IPS-20b (cell line): ENCODE results near the gene ARL6IP5.
A peak's percentile ranks its signal among the peaks of the same experiment; 100 is the strongest.

Experiments
- H3K27ac ChIP-seq: one replicate; pipeline ENCODE4 v1.5.1; 2013; ENCODE audit warnings: low read length
- H3K27me3 ChIP-seq: 2 replicates; pipeline ENCODE4 v1.6.1; 2013; ENCODE audit warnings: mild to moderate bottlenecking, low read length, inconsistent platforms; ENCODE audit not compliant: insufficient read depth
- H3K36me3 ChIP-seq: 2 replicates; pipeline ENCODE4 v1.6.1; 2013; ENCODE audit warnings: low read depth, mild to moderate bottlenecking, inconsistent platforms, low read length, moderate library complexity; ENCODE audit not compliant: insufficient read depth
- H3K4me1 ChIP-seq: 2 replicates; pipeline ENCODE4 v1.6.1; 2013; ENCODE audit warnings: mild to moderate bottlenecking, control low read depth, inconsistent platforms, low read length, moderate library complexity; ENCODE audit not compliant: insufficient read depth
- H3K4me3 ChIP-seq: 2 replicates; pipeline ENCODE4 v1.5.1; 2013; ENCODE audit warnings: mild to moderate bottlenecking, low read length, inconsistent platforms
- H3K9ac ChIP-seq: 2 replicates; pipeline ENCODE4 v1.6.1; 2013; ENCODE audit warnings: low read depth, mild to moderate bottlenecking, inconsistent platforms, low read length, moderate library complexity
- H3K9me3 ChIP-seq: 2 replicates; pipeline ENCODE4 v1.6.1; 2013; ENCODE audit warnings: mild to moderate bottlenecking, low read depth, low read length, inconsistent platforms; ENCODE audit not compliant: insufficient read depth

ARL6IP5 gene

DNA sequence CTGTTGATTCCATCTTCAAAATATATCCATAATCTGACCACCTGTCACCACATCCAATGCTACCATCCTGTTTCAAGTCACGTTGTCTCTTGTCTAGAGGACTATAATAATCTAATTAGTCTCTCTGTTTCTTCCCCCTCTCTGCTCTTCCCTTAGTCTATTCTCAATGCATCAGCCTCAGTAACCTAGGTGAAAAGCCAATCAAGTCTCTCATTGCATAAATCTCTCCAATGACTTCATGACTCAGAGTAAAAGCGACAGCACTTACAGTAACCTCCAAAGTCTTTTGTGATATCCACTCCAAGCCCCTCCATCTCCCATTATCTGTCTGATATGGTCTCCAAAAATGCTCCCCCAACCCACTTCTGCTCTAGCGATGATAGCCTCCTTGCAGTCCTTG lies 11.8 kb upstream of the ARL6IP5 start:
- no peak overlapping the region for H3K4me3 ChIP-seq
- H3K27ac ChIP-seq: no peak overlapping the region
- H3K4me1 ChIP-seq: no peaks in the 10 kb centered on the region
- H3K27me3 ChIP-seq: no peaks in the 10 kb centered on the region
- no peaks in the 10 kb centered on the region for H3K9me3 ChIP-seq
- no peak overlapping the region for H3K9ac ChIP-seq
- peaks cover 37% of the 10 kb centered on the region for H3K36me3 ChIP-seq

- H3K4me3 ChIP-seq: peak overlapping the region; percentile 82
- H3K36me3 ChIP-seq: peaks cover under 1% of the 10 kb centered on the region; the same call in 1 of the 2 replicates
- no peak overlapping the region for H3K27ac ChIP-seq
- H3K4me1 ChIP-seq: peaks cover 15% of the 10 kb centered on the region
- no peaks in the 10 kb centered on the region for H3K27me3 ChIP-seq
- H3K9ac ChIP-seq: peak overlapping the region; percentile 75
- no peaks in the 10 kb centered on the region for H3K9me3 ChIP-seq
Measured at GRCh38 chr3:69079269-69080159, 5.2 kb upstream of the ARL6IP5 start.

GRCh38 chr3:69080233-69080920 lies 4.4 kb upstream of the ARL6IP5 start, which contains the start of gene UBA3:
TSS of gene UBA3 (minus strand) at chr3:69080365. CDS start at chr3:69080353, 12 bp downstream.
- Histone ChIP-seq H3K4me1 (peaks cover 16% of the 10 kb centered on the region), H3K9me3 (no peaks in the 10 kb centered on the region), H3K4me3 (peak within 1 kb of the TSS; percentile 82), H3K9ac (peak within 1 kb of the TSS; percentile 75), H3K27me3 (no peaks in the 10 kb centered on the region), H3K27ac (no peak within 1 kb of the TSS), H3K36me3 (no peaks in the 10 kb centered on the region)

DNA sequence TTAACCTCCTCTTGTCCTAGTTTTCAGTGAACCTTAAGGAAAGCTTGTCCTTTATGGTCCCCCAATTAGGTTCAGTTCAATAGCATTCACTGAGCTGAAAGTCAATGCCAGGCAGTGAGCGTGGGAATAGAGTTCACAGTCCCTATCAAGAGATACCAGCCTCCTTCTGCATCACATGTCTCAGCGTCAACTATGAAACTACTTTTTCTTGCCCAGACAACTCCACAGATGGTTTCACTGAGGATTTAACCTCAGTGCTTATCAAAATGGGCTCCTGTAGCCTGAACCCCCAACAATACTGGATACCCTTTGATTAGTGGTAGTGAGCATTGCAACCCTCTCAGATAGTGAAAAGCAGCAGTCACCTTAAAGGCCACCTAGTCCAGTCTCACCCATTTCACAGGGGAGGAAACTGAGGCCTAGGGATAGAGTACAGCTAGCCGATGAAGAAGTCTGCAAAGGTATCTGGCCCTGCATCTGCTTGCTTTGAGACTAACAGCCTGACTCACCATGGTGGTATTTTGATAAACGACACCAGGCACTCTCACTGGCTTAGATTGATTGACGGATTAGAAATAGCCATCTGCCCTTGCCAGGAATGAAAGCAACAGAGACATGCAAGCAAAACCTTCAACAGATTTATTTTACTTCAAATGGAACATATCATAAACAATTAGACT lies 3.0 kb upstream of the ARL6IP5 start:
- H3K36me3 ChIP-seq: no peaks in the 10 kb centered on the region
- no peak overlapping the region for H3K27ac ChIP-seq
- no peak overlapping the region for H3K9ac ChIP-seq
- H3K4me3 ChIP-seq: no peak overlapping the region
- H3K9me3 ChIP-seq: no peaks in the 10 kb centered on the region
- H3K4me1 ChIP-seq: peaks cover 26% of the 10 kb centered on the region
- 0 out of 2 replicates have a peak, but pooled peaks cover 4% of the 10 kb centered on the region for H3K27me3 ChIP-seq

- Histone ChIP-seq H3K4me1 (peaks cover 26% of the 10 kb centered on the region), H3K4me3 (no peak overlapping the region), H3K9ac (no peak overlapping the region), H3K9me3 (no peaks in the 10 kb centered on the region), H3K27me3 (0 out of 2 replicates have a peak, but pooled peaks cover 4% of the 10 kb centered on the region), H3K36me3 (no peaks in the 10 kb centered on the region), H3K27ac (no peak overlapping the region)
Measured at GRCh38 chr3:69082361-69082760, 2.4 kb upstream of the ARL6IP5 start.

DNA sequence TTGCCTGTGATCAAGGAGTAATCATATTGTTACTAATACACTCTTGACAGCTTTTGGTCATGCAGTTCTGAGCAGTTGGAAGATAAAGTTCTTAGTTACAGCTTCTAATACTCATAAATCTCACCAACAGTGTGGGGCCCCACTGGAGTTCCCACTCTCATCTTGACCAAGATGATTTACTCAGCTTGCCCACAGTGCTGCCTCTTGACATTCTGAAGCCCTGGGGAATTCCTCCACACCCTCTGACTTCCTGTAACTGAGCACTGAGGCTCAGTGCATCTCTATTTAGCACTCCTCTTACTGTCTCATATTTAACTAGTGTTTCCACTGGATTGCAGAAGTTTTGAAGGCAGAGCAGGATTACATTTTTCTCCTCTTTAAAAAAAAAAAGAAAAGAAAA lies 1.9 kb upstream of the ARL6IP5 start:
- no peak overlapping the region for H3K4me3 ChIP-seq
- H3K27me3 ChIP-seq: 0 out of 2 replicates have a peak, but pooled peaks cover 4% of the 10 kb centered on the region
- no peak overlapping the region for H3K27ac ChIP-seq
- no peaks in the 10 kb centered on the region for H3K36me3 ChIP-seq
- H3K9me3 ChIP-seq: no peaks in the 10 kb centered on the region
- peaks cover 26% of the 10 kb centered on the region for H3K4me1 ChIP-seq
- no peak overlapping the region for H3K9ac ChIP-seq

DNA sequence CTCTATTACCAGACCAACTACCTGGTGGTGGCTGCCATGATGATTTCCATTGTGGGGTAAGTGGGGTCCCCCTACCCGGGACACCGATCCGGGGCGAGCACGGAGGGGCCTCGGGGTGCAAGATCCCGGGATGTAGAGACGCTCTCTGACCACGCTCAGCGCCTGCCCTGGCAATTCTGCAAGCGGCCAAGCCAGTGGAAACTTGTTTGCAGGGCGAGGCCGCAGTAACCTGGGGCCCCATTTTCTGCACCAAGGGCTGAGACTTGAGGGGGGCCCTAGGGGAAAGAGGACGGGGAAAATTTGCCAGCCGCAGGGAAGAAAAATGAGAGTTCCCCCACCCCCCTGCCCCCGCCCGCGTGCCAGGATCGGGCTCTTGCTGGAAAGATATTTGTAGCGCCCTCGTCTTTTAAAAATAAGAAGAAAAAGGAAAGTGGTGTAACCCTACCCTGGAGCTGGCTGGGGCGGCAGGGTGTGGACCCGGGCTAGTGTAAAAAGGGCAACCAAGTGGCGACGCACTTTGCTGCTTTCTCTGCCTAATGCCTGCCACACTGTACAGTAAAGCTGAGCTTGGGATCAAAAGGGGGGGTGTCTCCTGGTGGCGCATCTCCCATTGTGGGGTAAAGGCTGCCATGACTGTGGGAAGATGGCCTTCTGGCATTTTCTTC lies 563 bp downstream of the ARL6IP5 start:
- Histone ChIP-seq H3K4me3 (peak overlapping the region; percentile 81), H3K27me3 (0 out of 2 replicates have a peak, but pooled peaks cover 4% of the 10 kb centered on the region), H3K9me3 (no peaks in the 10 kb centered on the region), H3K27ac (no peak overlapping the region), H3K36me3 (no peaks in the 10 kb centered on the region), H3K9ac (peak overlapping the region; percentile 76; the same call in 1 of the 2 replicates), H3K4me1 (peaks cover 30% of the 10 kb centered on the region)

GRCh38 chr3:69085833-69086722 lies 1.3 kb downstream of the ARL6IP5 start:
- no peak overlapping the region for H3K27ac ChIP-seq

DNA sequence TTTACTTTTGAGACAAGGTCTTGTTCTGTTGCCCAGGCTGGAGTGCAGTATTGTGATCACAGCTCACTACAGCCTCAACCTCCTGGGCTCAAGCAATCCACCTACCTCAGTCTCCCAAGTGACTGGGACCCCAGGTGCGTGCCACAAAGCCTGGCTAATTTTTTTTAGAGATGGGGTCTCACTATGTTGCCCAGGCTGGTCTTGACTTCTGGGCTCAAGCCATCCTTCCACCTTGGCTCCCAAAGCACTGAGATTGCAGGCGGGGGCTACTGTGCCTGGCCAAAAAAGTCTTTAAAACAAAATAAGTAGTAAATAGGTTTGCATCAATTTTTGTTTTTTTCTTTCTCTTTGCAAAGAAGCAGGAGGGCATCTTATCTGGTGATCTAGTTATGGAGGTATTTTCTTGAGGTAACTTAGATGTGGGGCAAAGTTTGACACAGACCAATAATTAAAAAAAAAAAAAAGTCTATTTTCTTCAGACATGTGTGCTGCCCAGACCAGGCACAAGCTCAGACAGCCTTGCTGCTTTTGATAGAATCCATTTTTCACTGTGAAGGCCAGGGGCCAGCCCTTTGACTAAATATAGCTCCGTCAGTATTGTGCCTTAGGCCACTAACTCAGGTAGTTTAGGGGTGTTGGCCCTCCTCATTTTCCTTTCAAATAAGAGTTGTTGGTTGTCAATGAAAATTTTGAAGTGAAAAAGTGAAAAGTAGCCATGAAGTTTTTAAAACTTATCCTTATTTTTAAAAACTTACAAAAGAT lies 2.5 kb downstream of the ARL6IP5 start:
- no peaks in the 10 kb centered on the region for H3K9me3 ChIP-seq
- no peak overlapping the region for H3K4me3 ChIP-seq
- H3K36me3 ChIP-seq: no peaks in the 10 kb centered on the region
- H3K27me3 ChIP-seq: 0 out of 2 replicates have a peak, but pooled peaks cover 4% of the 10 kb centered on the region
- H3K4me1 ChIP-seq: peaks cover 30% of the 10 kb centered on the region
- H3K9ac ChIP-seq: no peak overlapping the region
- H3K27ac ChIP-seq: no peak overlapping the region

More at GRCh38 chr3:69085833-69086722, 1.3 kb downstream of the ARL6IP5 start:
- Histone ChIP-seq H3K9me3 (no peaks in the 10 kb centered on the region), H3K4me1 (peaks cover 26% of the 10 kb centered on the region), H3K36me3 (no peaks in the 10 kb centered on the region), H3K9ac (peak overlapping the region; percentile 76; the same call in 1 of the 2 replicates), H3K27me3 (0 out of 2 replicates have a peak, but pooled peaks cover 4% of the 10 kb centered on the region), H3K4me3 (peak overlapping the region; percentile 81)

DNA sequence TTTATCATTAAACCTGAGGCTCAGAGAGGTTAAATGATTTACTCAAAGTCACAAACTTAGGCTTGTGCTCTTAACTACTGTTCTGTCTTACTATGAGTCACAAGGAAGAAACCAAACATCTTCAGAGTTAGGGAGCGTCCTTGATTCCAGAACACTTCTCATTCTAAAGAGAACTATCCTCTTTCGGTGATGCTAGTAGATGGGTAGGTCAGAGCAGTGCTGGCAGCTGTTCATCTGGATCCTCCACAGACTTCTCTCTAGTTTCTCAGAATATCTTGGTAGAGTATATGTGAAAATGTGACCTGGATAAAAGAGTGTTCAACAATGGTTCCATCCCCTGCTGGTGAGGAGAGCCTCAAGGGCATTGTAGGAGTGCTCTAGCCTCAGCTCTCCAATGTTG lies 3.3 kb downstream of the ARL6IP5 start:
- no peak overlapping the region for H3K27ac ChIP-seq
- no peak overlapping the region for H3K9ac ChIP-seq
- 0 out of 2 replicates have a peak, but pooled peaks cover 4% of the 10 kb centered on the region for H3K27me3 ChIP-seq
- no peak overlapping the region for H3K4me3 ChIP-seq
- peaks cover 30% of the 10 kb centered on the region for H3K4me1 ChIP-seq
- no peaks in the 10 kb centered on the region for H3K36me3 ChIP-seq
- no peaks in the 10 kb centered on the region for H3K9me3 ChIP-seq
